WTC11 (cell line): ENCODE data around the gene MARCHF10. TPM values are rescaled to one million over a fixed set of nuclear protein-coding genes. Genes with fewer than 3 reads are reported as not detected.

Source experiments
- ATAC-seq: fragments of 200-7000 bp; cut with Tn5 transposase; 2 replicates; pipeline ENCODE4 v1.10.0; 2021; ENCODE audit warnings: mild to moderate bottlenecking, moderate library complexity
- CTCF ChIA-PET: fragments of 300-600 bp; sonication (Branson Sonifier 250); formaldehyde crosslinking; loops from one replicate; lab custom pipeline; 2021; ENCODE audit warnings: antibody characterized with exemption; lab: Charles Lee
- POLR2A ChIA-PET: fragments of 350-600 bp; sonication (Branson Sonifier 250); formaldehyde crosslinking; loops from one replicate; lab custom pipeline; 2021; ENCODE audit warnings: antibody characterized with exemption; lab: Charles Lee
- DNase-seq: peaks from one replicate; pipeline ENCODE4 v3.0.0; 2021; ENCODE audit warnings: low spot score
- H3K27ac Mint-ChIP-seq: 2 replicates; pipeline ENCODE4 v1.8.0; 2021; ENCODE audit warnings: mixed read lengths
- H3K27me3 Mint-ChIP-seq: 2 replicates; pipeline ENCODE4 v1.8.0; 2021; ENCODE audit warnings: low read depth, mild to moderate bottlenecking, moderate library complexity, mixed read lengths
- H3K36me3 Mint-ChIP-seq: 2 replicates; pipeline ENCODE4 v1.8.0; 2021; ENCODE audit warnings: mixed read lengths
- H3K4me1 Mint-ChIP-seq: 2 replicates; pipeline ENCODE4 v1.8.0; 2022; ENCODE audit warnings: mixed read lengths
- H3K4me3 Mint-ChIP-seq: 2 replicates; pipeline ENCODE4 v1.8.0; 2021; ENCODE audit warnings: mild to moderate bottlenecking, moderate library complexity, mixed read lengths
- H3K9me3 Mint-ChIP-seq: 2 replicates; pipeline ENCODE4 v1.8.0; 2021; ENCODE audit warnings: mixed read lengths
- CREB1 ChIP-seq: sonication (generic); formaldehyde crosslinking; IDR thresholded peaks from 2 replicates; pipeline ENCODE4 v1.8.0; 2023; ENCODE audit warnings: mild to moderate bottlenecking, missing genetic modification reagents
- GRHL2 ChIP-seq: fragments of 250-450 bp; sonication (Bioruptor Pico); IDR thresholded peaks from 2 replicates; pipeline ENCODE4 v1.8.0; 2022; ENCODE audit warnings: mild to moderate bottlenecking, moderate library complexity; ENCODE audit not compliant: insufficient replicate concordance, severe bottlenecking
- HMGA2 ChIP-seq: fragments of 250-450 bp; sonication (Bioruptor Pico); IDR thresholded peaks from 2 replicates; pipeline ENCODE4 v1.4.0; 2021; ENCODE audit warnings: mild to moderate bottlenecking, moderate library complexity
- KAT7 ChIP-seq: sonication (generic); formaldehyde crosslinking; IDR thresholded peaks from 2 replicates; pipeline ENCODE4 v1.8.1; 2023; ENCODE audit warnings: missing genetic modification reagents, mild to moderate bottlenecking, borderline replicate concordance
- NFYB ChIP-seq: sonication (generic); formaldehyde crosslinking; conservative IDR thresholded peaks from 2 replicates; pipeline ENCODE4 v1.8.0; 2022; ENCODE audit warnings: low read depth, missing genetic modification reagents
- NR1H2 ChIP-seq: sonication (generic); formaldehyde crosslinking; IDR thresholded peaks from 2 replicates; pipeline ENCODE4 v1.9.0; 2021; ENCODE audit warnings: mild to moderate bottlenecking, moderate library complexity, missing genetic modification reagents
- SOX15 ChIP-seq: fragments of 250-450 bp; sonication (Bioruptor Pico); IDR thresholded peaks from 2 replicates; pipeline ENCODE4 v1.9.0; 2021; ENCODE audit warnings: mild to moderate bottlenecking
- ZNF416 ChIP-seq: fragments of 250-450 bp; sonication (Bioruptor Pico); IDR thresholded peaks from 2 replicates; pipeline ENCODE4 v1.9.0; 2021; ENCODE audit warnings: mild to moderate bottlenecking, inconsistent platforms
- total RNA-seq: library from RNA; stranded (reverse); gene quantifications from 3 replicates; pipeline ENCODE4 v1.2.3, GENCODE V29; 2021
- TF ChIP-seq, protein P1 (sequence below): fragments of 250-450 bp; sonication (Bioruptor Pico); IDR thresholded peaks from 2 replicates; pipeline ENCODE4 v1.9.0; 2021; ENCODE audit warnings: mild to moderate bottlenecking
- TF ChIP-seq, protein P2 (sequence below): fragments of 200-600 bp; IDR thresholded peaks from 2 replicates; pipeline ENCODE4 v1.8.0; 2022; ENCODE audit warnings: antibody characterized with exemption
- TF ChIP-seq, protein P3 (sequence below): sonication (generic); formaldehyde crosslinking; IDR thresholded peaks from 2 replicates; pipeline ENCODE4 v1.8.0; 2023; ENCODE audit warnings: missing genetic modification reagents, mild to moderate bottlenecking, borderline replicate concordance
- TF ChIP-seq, protein P4 (sequence below): sonication (generic); formaldehyde crosslinking; IDR thresholded peaks from 2 replicates; pipeline ENCODE4 v1.8.1; 2023; ENCODE audit warnings: mild to moderate bottlenecking, missing genetic modification reagents

MARCHF10 gene
- total RNA-seq, 1 experiment from 2014 or later = 1.0 TPM

DNA sequence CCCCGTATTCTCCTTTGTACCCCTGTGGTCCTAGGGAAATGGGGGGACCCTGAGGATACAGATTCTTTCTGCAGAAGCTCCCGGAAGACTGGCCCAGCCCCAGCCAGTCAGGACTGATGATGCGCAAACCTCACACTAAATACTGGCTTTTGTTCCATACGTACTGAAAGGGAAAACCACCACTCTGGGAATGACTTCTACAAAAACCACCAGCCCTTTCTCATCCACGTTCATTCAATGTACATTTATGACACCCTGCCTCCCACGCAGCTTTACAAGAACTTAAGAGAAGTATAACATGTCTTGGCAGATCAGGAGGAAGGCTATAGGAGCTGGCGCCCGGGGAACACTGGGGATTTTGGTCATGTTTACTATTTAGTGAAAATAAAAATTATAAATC lies 70.6 kb downstream of the MARCHF10 start:
- H3K4me1 Mint-ChIP-seq = peaks cover 46% of the 10 kb centered on the region
- H3K27ac Mint-ChIP-seq = no peak overlapping the region
- ChIA-PET POLR2A (no interaction called here), CTCF (no interaction called here)
- H3K9me3 Mint-ChIP-seq = peaks cover 3% of the 10 kb centered on the region; the same call in 1 of the 2 replicates
- DNase-seq = no peak
- TF ChIP-seq GRHL2 = no peak
- TF ChIP-seq SOX15 (CRISPR knock-in tag) = no peak
- TF ChIP-seq, protein P1, sequence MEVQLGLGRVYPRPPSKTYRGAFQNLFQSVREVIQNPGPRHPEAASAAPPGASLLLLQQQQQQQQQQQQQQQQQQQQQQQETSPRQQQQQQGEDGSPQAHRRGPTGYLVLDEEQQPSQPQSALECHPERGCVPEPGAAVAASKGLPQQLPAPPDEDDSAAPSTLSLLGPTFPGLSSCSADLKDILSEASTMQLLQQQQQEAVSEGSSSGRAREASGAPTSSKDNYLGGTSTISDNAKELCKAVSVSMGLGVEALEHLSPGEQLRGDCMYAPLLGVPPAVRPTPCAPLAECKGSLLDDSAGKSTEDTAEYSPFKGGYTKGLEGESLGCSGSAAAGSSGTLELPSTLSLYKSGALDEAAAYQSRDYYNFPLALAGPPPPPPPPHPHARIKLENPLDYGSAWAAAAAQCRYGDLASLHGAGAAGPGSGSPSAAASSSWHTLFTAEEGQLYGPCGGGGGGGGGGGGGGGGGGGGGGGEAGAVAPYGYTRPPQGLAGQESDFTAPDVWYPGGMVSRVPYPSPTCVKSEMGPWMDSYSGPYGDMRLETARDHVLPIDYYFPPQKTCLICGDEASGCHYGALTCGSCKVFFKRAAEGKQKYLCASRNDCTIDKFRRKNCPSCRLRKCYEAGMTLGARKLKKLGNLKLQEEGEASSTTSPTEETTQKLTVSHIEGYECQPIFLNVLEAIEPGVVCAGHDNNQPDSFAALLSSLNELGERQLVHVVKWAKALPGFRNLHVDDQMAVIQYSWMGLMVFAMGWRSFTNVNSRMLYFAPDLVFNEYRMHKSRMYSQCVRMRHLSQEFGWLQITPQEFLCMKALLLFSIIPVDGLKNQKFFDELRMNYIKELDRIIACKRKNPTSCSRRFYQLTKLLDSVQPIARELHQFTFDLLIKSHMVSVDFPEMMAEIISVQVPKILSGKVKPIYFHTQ = no peak
- TF ChIP-seq, protein P2, sequence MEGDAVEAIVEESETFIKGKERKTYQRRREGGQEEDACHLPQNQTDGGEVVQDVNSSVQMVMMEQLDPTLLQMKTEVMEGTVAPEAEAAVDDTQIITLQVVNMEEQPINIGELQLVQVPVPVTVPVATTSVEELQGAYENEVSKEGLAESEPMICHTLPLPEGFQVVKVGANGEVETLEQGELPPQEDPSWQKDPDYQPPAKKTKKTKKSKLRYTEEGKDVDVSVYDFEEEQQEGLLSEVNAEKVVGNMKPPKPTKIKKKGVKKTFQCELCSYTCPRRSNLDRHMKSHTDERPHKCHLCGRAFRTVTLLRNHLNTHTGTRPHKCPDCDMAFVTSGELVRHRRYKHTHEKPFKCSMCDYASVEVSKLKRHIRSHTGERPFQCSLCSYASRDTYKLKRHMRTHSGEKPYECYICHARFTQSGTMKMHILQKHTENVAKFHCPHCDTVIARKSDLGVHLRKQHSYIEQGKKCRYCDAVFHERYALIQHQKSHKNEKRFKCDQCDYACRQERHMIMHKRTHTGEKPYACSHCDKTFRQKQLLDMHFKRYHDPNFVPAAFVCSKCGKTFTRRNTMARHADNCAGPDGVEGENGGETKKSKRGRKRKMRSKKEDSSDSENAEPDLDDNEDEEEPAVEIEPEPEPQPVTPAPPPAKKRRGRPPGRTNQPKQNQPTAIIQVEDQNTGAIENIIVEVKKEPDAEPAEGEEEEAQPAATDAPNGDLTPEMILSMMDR = no peak
- TF ChIP-seq, all 79 proteins: peak for 0
- no peaks in the 10 kb centered on the region for H3K36me3 Mint-ChIP-seq
- H3K27me3 Mint-ChIP-seq = no peaks in the 10 kb centered on the region
- no peak overlapping the region for H3K4me3 Mint-ChIP-seq
- ATAC-seq = no peak

DNA sequence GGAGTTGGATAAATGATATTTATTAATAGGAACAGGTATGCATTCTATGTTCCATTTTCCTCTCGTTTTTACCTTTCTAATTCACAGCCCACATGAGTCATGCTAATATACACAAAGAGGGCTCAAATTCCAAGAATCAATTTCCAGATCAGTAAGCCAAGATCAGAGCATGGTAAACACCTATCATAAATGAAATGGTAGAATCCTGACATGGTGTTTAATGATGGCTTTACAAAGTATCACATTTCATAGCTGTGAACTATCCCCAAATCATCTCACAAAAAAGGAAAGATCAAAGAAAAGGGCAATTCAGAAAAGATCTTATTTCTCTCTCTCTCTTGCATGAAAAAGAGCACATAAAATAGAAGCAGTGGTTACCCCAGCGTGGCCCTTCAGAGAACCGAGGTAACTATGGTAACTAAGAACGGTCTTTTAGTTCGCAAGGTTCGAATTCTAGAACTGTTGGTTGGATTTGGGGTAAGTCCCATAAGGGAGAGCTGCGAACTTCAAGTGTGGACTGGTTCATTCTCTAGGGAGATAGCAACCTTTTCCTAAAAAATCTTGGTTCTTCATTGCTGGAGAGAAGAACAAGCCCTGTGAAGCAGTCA lies 73.0 kb downstream of the MARCHF10 start:
- H3K36me3 Mint-ChIP-seq = no peaks in the 10 kb centered on the region
- TF ChIP-seq ZNF416 (CRISPR knock-in tag) (no peak), KAT7 (no peak), SOX15 (CRISPR knock-in tag) (no peak), HMGA2 (CRISPR knock-in tag) (no peak), NFYB (no peak), NR1H2 (CRISPR knock-in tag) (no peak), CREB1 (CRISPR knock-in tag) (no peak)
- TF ChIP-seq, protein P3, sequence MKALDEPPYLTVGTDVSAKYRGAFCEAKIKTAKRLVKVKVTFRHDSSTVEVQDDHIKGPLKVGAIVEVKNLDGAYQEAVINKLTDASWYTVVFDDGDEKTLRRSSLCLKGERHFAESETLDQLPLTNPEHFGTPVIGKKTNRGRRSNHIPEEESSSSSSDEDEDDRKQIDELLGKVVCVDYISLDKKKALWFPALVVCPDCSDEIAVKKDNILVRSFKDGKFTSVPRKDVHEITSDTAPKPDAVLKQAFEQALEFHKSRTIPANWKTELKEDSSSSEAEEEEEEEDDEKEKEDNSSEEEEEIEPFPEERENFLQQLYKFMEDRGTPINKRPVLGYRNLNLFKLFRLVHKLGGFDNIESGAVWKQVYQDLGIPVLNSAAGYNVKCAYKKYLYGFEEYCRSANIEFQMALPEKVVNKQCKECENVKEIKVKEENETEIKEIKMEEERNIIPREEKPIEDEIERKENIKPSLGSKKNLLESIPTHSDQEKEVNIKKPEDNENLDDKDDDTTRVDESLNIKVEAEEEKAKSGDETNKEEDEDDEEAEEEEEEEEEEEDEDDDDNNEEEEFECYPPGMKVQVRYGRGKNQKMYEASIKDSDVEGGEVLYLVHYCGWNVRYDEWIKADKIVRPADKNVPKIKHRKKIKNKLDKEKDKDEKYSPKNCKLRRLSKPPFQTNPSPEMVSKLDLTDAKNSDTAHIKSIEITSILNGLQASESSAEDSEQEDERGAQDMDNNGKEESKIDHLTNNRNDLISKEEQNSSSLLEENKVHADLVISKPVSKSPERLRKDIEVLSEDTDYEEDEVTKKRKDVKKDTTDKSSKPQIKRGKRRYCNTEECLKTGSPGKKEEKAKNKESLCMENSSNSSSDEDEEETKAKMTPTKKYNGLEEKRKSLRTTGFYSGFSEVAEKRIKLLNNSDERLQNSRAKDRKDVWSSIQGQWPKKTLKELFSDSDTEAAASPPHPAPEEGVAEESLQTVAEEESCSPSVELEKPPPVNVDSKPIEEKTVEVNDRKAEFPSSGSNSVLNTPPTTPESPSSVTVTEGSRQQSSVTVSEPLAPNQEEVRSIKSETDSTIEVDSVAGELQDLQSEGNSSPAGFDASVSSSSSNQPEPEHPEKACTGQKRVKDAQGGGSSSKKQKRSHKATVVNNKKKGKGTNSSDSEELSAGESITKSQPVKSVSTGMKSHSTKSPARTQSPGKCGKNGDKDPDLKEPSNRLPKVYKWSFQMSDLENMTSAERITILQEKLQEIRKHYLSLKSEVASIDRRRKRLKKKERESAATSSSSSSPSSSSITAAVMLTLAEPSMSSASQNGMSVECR (CRISPR knock-in tag) = no peak
- TF ChIP-seq, protein P4, sequence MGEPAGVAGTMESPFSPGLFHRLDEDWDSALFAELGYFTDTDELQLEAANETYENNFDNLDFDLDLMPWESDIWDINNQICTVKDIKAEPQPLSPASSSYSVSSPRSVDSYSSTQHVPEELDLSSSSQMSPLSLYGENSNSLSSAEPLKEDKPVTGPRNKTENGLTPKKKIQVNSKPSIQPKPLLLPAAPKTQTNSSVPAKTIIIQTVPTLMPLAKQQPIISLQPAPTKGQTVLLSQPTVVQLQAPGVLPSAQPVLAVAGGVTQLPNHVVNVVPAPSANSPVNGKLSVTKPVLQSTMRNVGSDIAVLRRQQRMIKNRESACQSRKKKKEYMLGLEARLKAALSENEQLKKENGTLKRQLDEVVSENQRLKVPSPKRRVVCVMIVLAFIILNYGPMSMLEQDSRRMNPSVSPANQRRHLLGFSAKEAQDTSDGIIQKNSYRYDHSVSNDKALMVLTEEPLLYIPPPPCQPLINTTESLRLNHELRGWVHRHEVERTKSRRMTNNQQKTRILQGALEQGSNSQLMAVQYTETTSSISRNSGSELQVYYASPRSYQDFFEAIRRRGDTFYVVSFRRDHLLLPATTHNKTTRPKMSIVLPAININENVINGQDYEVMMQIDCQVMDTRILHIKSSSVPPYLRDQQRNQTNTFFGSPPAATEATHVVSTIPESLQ (CRISPR knock-in tag) = no peak
- TF ChIP-seq, protein P1 = no peak
- CTCF ChIA-PET = no interaction called here
- peak overlapping the region; percentile 17 for H3K27ac Mint-ChIP-seq
- ATAC-seq (peak; percentile 45), DNase-seq (no peak)
- H3K4me3 Mint-ChIP-seq = no peak overlapping the region
- H3K4me1 Mint-ChIP-seq = peaks cover 55% of the 10 kb centered on the region
- H3K27me3 Mint-ChIP-seq = no peaks in the 10 kb centered on the region
- POLR2A ChIA-PET = no interaction called here
- peaks cover 3% of the 10 kb centered on the region; the same call in 1 of the 2 replicates for H3K9me3 Mint-ChIP-seq
